ENCODE results near the gene KRT17. TPM values are rescaled to one million over a fixed set of nuclear protein-coding genes. Genes with fewer than 3 reads are reported as not detected.
A peak's percentile ranks its signal among the peaks of the same experiment; 100 is the strongest.

Gene KRT17
- total and polyA plus RNA-seq, 10 of the 15 experiments (the other 5 are each of a cell fraction or from before 2014, with no cell fraction given) = 0.47 to 30.0 (median 2.5) TPM

GRCh38 chr17:41667280-41668041 is 43.1 kb upstream of the KRT17 start (continued):
- no peak for TF ChIP-seq POLR2AphosphoS5 (IDR thresholded peaks at IDR 0.05; ENCODE audit: low read length)
- TF ChIP-seq CHD4 (IDR thresholded peaks at IDR 0.05) = no peak
- no peak for TF ChIP-seq IRF5 (IDR thresholded peaks at IDR 0.05; ENCODE audit: borderline replicate concordance)
- no peak for TF ChIP-seq NFIC (IDR thresholded peaks at IDR 0.05; ENCODE audit: low read depth, low read length)
- TF ChIP-seq TBL1XR1 (IDR thresholded peaks at IDR 0.05; ENCODE audit: low read depth, low read length) = no peak
- no peak for TF ChIP-seq JUNB (IDR thresholded peaks at IDR 0.05)
- TF ChIP-seq, protein P1, sequence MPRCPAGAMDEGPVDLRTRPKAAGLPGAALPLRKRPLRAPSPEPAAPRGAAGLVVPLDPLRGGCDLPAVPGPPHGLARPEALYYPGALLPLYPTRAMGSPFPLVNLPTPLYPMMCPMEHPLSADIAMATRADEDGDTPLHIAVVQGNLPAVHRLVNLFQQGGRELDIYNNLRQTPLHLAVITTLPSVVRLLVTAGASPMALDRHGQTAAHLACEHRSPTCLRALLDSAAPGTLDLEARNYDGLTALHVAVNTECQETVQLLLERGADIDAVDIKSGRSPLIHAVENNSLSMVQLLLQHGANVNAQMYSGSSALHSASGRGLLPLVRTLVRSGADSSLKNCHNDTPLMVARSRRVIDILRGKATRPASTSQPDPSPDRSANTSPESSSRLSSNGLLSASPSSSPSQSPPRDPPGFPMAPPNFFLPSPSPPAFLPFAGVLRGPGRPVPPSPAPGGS (IDR thresholded peaks at IDR 0.05; ENCODE audit: borderline replicate concordance, insufficient read depth, low read depth, low read length, poor library complexity, severe bottlenecking) = no peak
- TF ChIP-seq EGR1 (IDR thresholded peaks at IDR 0.05; ENCODE audit: borderline replicate concordance in 1 of 2, low read depth in 2 of 2, low read length in 2 of 2) = no peak
- TF ChIP-seq DPF2 (IDR thresholded peaks at IDR 0.05) = no peak; the same call in 1 of the 2 replicates
- no peak for TF ChIP-seq SREBF1 (IDR thresholded peaks at IDR 0.05; ENCODE audit: low read length)
- TF ChIP-seq RBBP5 (conservative IDR thresholded peaks at IDR 0.05) = no peak
- TF ChIP-seq, protein P2, sequence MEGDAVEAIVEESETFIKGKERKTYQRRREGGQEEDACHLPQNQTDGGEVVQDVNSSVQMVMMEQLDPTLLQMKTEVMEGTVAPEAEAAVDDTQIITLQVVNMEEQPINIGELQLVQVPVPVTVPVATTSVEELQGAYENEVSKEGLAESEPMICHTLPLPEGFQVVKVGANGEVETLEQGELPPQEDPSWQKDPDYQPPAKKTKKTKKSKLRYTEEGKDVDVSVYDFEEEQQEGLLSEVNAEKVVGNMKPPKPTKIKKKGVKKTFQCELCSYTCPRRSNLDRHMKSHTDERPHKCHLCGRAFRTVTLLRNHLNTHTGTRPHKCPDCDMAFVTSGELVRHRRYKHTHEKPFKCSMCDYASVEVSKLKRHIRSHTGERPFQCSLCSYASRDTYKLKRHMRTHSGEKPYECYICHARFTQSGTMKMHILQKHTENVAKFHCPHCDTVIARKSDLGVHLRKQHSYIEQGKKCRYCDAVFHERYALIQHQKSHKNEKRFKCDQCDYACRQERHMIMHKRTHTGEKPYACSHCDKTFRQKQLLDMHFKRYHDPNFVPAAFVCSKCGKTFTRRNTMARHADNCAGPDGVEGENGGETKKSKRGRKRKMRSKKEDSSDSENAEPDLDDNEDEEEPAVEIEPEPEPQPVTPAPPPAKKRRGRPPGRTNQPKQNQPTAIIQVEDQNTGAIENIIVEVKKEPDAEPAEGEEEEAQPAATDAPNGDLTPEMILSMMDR (IDR thresholded peaks at IDR 0.05 in 2 of 3, conservative IDR thresholded peaks at IDR 0.05 in 1 of 3; ENCODE audit: control insufficient read depth in 2 of 3, extremely low read depth in 1 of 3, insufficient read depth in 1 of 3, low read depth in 3 of 3, low read length in 3 of 3) = no peak
- TF ChIP-seq PAX8 (IDR thresholded peaks at IDR 0.05) = no peak
- no peak for TF ChIP-seq E2F8 (IDR thresholded peaks at IDR 0.05; ENCODE audit: low read depth, partially characterized antibody)
- no peak for TF ChIP-seq ZZZ3 (IDR thresholded peaks at IDR 0.05; ENCODE audit: control insufficient read depth, insufficient read length, low read depth)
- no peak for TF ChIP-seq ESRRA (IDR thresholded peaks at IDR 0.05; ENCODE audit: low read length)
- TF ChIP-seq IKZF1 (conservative IDR thresholded peaks at IDR 0.05) = 0 out of 2 replicates have a peak, but pooled peaks have one; percentile 11
- 0 out of 2 replicates have a peak, but pooled peaks have one; percentile 25 for TF ChIP-seq LARP7 (IDR thresholded peaks at IDR 0.05)
- TF ChIP-seq MTA3 (IDR thresholded peaks at IDR 0.05; ENCODE audit: borderline replicate concordance, low read length) = no peak
- no peak for TF ChIP-seq KDM1A (IDR thresholded peaks at IDR 0.05; ENCODE audit: borderline replicate concordance)
- no peak for TF ChIP-seq TARDBP (IDR thresholded peaks at IDR 0.05; ENCODE audit: borderline replicate concordance)
- no peak for TF ChIP-seq HSF1 (IDR thresholded peaks at IDR 0.05; ENCODE audit: low read depth, low read length)
- no peak for TF ChIP-seq POU2F2 (IDR thresholded peaks at IDR 0.05; ENCODE audit: borderline replicate concordance, low read depth, low read length)
